ENCODE results near the gene FBXO21. TPM values are rescaled to one million over a fixed set of nuclear protein-coding genes. Genes with fewer than 3 reads are reported as not detected.

FBXO21 gene
- total and polyA plus RNA-seq, 2 of the 4 experiments (the other 2 are of a cell fraction), result 43.6 to 56.6 TPM

GRCh38 chr12:117142094-117142493 is 48.2 kb downstream of the FBXO21 start:
- TF ChIP-seq SMC3 (IDR thresholded peaks at IDR 0.05; ENCODE audit: low read depth, low read length) (no peak), ELK1 (IDR thresholded peaks at IDR 0.05; ENCODE audit: borderline replicate concordance, low read depth, low read length) (no peak), MAFK (IDR thresholded peaks at IDR 0.05; ENCODE audit: low read depth, low read length) (no peak), BHLHE40 (IDR thresholded peaks at IDR 0.05; ENCODE audit: low read depth, low read length) (no peak)
- no peak overlapping the region for H2BK20ac ChIP-seq (ENCODE audit: low read depth, low read length)
- no peaks in the 10 kb centered on the region for H3K27me3 ChIP-seq (ENCODE audit: control insufficient read depth, insufficient read depth, low read length)
- no peaks in the 10 kb centered on the region for H3K9me1 ChIP-seq (ENCODE audit: insufficient read depth, low read length)
- H4K91ac ChIP-seq (ENCODE audit: insufficient read depth, low read depth, low read length), result no peak overlapping the region
- no peak for DNase-seq
- H2BK5ac ChIP-seq (ENCODE audit: low read depth, low read length, poor library complexity, severe bottlenecking), result no peak overlapping the region
- H2AFZ ChIP-seq (replicated peaks; ENCODE audit: low read length, poor library complexity), result no peak overlapping the region
- no peaks in the 10 kb centered on the region for H3K9me3 ChIP-seq (ENCODE audit: control insufficient read depth, insufficient read depth, low read length)
- no peak overlapping the region for H3K27ac ChIP-seq (ENCODE audit: insufficient read depth, low read length)
- H2AK9ac ChIP-seq (replicated peaks; ENCODE audit: low read depth, low read length, poor library complexity), result no peak overlapping the region
- 0 out of 2 replicates have a peak, but pooled peaks cover 4% of the 10 kb centered on the region for H4K20me1 ChIP-seq (ENCODE audit: insufficient read depth, low read length)
- H2AK5ac ChIP-seq (ENCODE audit: low read depth, low read length), result no peak overlapping the region
- dilution Hi-C loops (cut with HindIII; ENCODE audit: low sequenced_read_pairs, unreplicated experiment), result no loop called here
- no peaks in the 10 kb centered on the region for H3K4me1 ChIP-seq (ENCODE audit: control insufficient read depth, insufficient read depth, low read length)
- no peaks in the 10 kb centered on the region for H3K79me1 ChIP-seq (ENCODE audit: low read depth in 1 of 2, low read length in 2 of 2)
- H3K18ac ChIP-seq (ENCODE audit: low read depth, low read length), result no peak overlapping the region
- in situ Hi-C loops (cut with MboI; ENCODE audit: low sequenced_read_pairs), result no loop called here
- H4K5ac ChIP-seq (ENCODE audit: low read depth, low read length), result no peak overlapping the region
- no peak for ATAC-seq (ENCODE audit: low read depth)
- H3K56ac ChIP-seq (ENCODE audit: extremely low read depth, insufficient read depth, low read length), result no peak overlapping the region
- no peak overlapping the region for H3K4ac ChIP-seq (ENCODE audit: low read depth, low read length)
- no peak overlapping the region for H2BK120ac ChIP-seq (ENCODE audit: low read depth, low read length)
- POLR2A ChIA-PET (ENCODE audit: unreplicated experiment), result interaction anchor here (0.6 kb wide), 1 partner anchor 29 kb away, joined by 12 read pairs; no protein-coding TSS in a partner anchor
- WGBS, 2 experiments (ENCODE audit: extremely low coverage in 2 of 2, insufficient read length in 1 of 2), result no CpG with 5 or more reads among the region's 12 CpGs
- no peak overlapping the region for H3K4me2 ChIP-seq (ENCODE audit: low read depth, low read length)
- no peak overlapping the region for H4K8ac ChIP-seq (ENCODE audit: low read depth in 2 of 2, low read length in 2 of 2)
- H3K9ac ChIP-seq (ENCODE audit: low read depth, low read length), result no peak overlapping the region
- H3K4me3 ChIP-seq (ENCODE audit: insufficient read depth, low read depth, low read length), result no peak overlapping the region
- CTCF ChIA-PET, result interaction anchor here (0.5 kb wide), 1 partner anchor 1223 kb away, joined by 3 read pairs; no protein-coding TSS in a partner anchor
- H3K14ac ChIP-seq (replicated peaks; ENCODE audit: low read depth, low read length), result no peak overlapping the region
- no peak overlapping the region for H2BK15ac ChIP-seq (ENCODE audit: low read depth, low read length)
- H3K23ac ChIP-seq (ENCODE audit: low read depth, low read length), result no peak overlapping the region
- BruUV-seq (replicated peaks), result no TSS peak
- intact Hi-C loops (cut with micrococcal nuclease), result no loop called here
- peaks cover 17% of the 10 kb centered on the region for H3K36me3 ChIP-seq (ENCODE audit: control insufficient read depth, insufficient read depth, low read length)
